HK-2 (cell line): ENCODE data around the gene ADAMTS3.
"Not testable (repeated sequence)": the region's sequence is repeated elsewhere in the genome, so short reads cannot be mapped to it uniquely, and the experiment has no call there.

Experiments
- DNase-seq: peaks from one replicate; pipeline ENCODE4 v3.0.0-alpha.2; 2018; ENCODE audit not compliant: unreplicated experiment

The ADAMTS3 gene

DNA sequence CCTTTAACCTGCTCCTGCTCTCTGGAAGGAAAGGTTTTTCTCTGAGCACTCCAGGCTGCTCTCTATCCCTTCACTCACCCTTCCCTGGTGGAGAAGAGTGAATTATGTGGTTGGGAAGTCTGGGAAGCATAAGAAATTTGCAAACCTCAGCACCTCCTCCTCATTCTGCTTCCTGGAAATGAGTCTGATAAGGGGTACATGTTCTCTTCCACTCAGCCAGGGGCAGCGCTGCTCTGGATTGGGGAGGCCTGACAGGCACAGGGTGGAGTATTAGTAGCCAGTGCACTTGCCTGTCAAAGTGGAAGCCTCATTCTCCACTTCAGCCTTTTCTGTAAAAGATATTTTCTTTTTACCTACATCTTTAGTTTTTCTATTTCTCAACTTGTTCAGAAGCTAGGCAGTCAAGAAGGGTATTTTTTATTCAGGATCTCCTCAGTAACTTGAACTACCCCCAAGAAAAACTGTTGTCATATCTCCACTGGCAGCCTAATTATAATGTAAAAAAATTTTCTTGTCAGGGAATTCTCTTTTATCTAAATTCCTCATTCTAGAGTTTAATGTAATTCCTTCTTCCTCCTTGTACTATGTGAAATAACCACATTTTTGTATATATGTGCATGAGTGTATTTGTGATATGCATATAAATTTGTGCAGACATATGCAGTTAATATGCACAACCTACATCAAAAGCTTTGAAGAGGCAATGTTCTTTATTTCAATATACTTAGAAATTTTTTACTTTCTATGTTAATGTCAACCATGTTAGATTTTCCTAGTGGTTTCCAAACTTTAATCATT, 15.3 kb downstream of the ADAMTS3 start:
- DNase-seq: no peak

DNA sequence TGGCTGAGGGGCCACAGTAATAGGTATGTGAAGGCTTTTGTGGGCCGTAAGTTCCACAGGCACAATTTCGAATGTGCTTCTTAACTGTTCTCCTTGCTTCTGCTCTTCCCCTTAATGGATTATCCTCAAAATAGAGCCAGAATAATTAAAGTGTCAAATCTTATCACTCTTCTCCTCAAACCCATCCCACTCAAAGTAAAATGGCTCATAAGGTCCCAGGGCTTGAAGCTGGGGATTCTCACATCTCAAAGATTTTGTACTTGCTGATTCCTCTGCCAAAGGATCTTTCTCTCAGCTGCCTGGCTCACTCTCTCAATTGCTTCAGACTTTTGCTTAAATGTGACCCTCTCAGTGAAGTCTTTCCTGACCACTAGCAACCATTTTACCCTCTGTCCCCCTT, 16.6 kb downstream of the ADAMTS3 start:
- DNase-seq: no peak

DNA sequence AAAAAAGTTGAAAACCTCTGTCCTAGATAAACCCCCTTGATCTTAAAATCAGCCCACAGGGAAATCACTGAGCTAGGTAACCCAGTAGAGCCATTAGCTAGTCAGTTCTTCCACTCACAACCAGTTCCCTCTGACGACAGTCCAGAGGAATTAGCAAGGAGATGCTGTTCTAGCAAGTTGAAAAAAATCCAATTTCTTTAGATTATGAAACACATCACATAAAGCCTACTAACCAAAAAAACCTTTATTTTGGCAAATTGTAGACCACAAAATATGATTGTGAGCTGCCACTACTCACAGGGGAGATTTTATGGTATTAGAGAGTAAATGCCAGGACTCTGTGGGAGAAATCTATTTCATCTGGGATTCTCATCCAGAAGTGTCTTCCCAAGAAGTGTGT, 22.6 kb downstream of the ADAMTS3 start:
- DNase-seq: no peak

DNA sequence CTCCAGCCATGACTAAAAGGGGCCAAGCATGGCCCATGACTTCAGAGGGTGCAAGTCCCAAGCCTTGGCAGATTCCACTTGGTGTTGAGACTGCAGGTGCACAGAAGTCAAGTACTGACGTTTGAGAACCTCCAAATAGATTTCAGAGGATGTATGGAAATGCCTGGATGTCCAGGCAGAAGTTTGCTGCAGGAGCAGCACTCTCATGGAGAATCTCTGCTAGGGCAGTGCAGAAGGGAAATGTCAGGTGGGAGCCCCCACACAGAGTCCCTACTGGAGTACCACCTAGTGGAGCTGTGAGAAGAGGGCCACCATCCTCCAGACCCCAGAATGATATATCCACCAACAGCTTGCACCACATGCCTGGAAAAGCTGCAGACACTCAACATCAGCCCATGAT, 28.3 kb downstream of the ADAMTS3 start:
- not testable (repeated sequence) for DNase-seq

DNA sequence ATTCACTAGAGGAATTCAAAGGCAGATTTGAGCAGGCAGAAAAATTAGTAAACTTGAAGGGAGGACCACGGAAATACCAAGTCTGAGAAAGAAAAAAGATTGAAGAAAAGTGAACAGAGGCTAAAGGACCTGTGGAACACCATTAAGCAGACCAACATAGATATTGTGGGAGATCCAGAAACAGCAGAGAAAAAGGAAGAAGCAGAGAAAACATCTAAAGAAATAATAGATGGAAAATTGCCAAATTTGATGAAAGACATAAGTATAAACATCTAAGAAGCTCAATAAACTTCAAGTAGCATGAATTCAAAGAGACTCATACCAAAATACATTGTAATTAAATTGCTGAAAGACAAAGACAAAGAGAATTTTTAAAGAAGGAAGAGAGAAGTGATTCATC, 31.0 kb downstream of the ADAMTS3 start:
- DNase-seq: no peak

DNA sequence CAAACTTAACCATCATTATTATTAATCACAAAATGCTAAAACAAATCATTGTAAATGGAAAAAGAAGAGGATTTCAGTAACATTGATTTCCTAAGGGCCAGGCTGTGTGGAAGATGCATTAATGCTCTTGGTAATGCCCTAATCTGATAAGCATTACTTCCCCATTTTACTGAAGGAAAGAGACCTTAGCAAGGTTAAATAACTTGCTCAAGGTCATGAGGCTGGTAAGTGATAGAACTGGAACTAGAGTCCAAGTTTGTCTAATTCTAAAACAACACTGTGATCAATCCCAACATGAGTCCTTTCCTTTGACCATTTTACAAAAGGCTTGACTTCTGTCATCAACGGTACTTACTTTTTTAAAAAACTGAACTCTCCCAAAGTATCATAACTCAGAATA, 32.6 kb downstream of the ADAMTS3 start:
- DNase-seq: no peak

DNA sequence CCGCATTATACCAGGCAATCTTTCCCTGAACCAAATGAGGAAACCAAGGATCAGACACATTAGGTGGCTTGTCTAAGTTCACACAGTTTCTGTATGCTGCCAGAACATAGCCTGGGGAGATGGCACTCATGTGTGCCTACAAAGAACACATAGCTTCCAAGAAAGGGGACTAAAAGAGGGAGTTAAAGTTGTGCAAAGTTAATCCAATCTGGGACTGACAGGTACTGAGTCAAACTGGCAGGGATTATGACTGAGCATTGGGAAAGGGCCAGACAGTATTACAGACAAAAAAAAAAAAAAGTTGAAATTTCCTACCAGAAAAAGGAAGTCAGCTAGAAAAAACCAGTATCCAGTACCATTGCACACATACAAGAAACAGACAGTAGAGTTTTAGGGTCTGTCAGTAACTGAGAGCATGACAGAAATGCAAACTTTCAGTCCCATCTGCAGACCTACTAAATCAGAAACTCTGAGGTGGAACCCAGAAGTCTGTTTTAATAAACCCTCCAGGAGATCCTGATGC, 37.2 kb downstream of the ADAMTS3 start:
- no peak for DNase-seq

DNA sequence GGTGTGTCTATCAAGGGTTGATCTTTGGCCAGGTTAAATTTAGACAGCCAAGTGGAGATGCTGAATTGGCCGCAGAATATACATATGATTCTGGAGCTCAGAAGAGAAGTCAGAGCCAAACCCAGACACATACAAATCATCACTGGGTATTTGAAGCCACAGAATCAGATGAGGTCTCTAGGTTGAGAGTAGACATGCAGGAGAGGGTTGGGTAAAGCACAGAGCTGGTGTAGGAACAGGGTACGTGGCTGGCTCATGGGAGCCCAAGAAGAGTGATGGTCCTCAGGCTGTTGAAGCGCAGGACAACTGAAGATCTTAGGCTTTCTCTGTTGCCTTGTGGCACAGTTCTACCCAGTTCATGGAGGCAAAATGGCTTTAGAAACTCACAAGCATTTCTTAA, 37.7 kb downstream of the ADAMTS3 start:
- no peak for DNase-seq

DNA sequence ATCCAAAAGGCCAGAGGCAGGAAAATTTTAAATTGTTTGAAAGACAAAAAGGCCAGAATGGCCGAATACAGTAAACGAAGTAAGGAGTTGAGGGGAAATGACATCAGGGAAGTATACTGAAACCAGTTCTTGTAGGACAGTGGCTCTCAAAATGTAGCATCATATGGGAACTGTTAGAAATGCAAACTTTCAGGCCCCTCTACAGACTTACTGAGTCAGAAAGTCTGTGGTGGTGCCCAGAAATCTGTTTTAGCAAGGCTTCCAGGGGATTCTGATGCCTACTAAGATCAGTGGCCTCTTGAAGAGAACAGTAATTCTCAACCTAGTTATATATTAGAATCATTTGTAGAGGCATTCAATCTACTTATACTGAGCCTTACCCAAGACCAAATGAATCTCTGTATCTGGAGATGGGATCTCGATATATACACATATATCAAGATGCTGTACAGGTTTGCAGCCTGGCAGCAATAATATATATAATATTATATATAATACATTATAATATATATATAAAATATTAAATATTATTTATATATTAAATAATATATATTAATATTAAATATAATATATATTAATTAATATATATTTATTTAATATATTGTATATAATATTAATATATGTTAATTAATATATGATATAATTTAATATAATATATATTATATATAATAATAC, 39.7 kb downstream of the ADAMTS3 start:
- DNase-seq: no peak

DNA sequence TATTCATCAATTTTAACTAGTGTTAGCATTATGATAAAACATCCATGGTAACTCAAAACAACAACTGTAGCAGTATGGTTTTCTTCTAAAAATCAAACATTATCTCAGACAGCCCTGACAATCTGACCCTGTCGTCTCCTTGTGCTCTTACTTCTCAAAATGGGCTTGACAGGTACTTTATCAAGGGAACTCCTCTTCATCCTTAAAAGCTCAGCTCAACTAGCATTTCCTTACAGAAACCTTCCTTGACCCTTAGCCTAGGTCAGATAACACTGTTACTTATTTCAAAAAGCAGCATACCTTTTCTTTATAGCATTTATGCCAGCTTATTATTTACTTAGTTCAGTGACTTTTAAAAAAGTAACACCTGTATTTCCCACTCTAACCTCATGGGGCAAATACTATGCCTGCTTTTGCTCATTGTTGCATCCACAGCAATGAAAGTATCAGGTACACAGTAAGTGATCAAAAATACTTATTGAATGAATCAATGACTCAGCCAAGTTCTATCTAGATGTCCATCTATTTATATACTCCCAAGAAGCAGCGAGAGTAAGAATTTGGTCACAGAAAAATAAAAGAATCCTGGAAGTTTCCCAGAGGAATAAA, 41.9 kb downstream of the ADAMTS3 start:
- DNase-seq: no peak

DNA sequence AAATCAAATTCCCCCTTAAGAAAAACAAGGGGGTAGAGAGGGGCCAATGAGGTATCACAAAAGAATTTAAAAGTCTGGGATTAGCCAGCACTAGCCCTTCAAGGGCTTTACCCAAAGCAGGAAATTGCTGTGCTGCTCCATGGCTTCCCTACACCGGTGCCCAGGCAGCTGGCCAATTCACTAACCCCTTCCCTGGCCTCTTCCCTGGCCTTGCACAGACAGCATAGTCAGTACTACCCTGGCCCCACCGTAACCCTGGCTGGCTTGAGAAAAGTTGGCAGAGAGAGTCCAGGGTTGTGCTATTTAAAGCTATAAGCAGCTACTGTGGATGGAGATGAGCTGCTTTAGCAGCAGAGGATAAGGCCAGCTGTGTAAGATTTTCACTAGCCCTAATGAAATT, 43.1 kb downstream of the ADAMTS3 start:
- DNase-seq: peak; percentile 37

DNA sequence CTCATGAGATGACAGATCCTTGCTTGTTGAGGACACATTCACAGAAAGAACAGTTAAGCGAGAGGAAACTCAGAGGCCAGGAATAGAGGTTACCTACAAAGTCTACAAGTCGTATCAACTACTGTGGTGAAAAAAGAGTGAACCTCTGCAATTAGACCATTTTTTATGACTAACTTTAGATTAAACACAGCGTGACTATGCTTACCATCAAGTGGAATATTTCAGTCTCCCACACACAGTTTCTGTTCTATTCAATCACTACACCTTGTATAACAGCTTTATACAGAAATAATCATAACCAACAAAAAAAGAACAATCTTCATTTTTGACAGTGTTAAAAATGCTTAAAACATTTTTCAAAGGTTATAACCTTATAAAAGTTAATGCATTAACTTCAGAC, 46.6 kb downstream of the ADAMTS3 start:
- no peak for DNase-seq

DNA sequence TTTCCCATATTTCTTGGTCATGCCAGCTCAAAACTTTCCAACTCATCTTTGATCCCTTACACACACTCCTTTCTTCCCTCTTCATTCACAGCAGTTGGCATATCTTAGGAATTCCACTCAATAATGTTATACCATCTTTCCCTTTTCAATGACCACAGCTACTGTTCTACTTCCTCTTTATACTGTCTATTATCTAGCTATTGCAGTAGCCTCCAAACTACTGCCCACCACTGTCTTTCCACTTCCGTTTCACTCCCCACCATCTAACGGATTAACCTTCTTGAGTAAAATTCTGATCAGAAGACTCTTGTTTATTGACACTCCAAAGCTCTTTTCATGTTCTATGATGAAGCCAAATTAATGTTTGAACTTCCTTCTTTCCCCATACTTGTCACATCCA, 55.8 kb downstream of the ADAMTS3 start:
- DNase-seq: no peak

DNA sequence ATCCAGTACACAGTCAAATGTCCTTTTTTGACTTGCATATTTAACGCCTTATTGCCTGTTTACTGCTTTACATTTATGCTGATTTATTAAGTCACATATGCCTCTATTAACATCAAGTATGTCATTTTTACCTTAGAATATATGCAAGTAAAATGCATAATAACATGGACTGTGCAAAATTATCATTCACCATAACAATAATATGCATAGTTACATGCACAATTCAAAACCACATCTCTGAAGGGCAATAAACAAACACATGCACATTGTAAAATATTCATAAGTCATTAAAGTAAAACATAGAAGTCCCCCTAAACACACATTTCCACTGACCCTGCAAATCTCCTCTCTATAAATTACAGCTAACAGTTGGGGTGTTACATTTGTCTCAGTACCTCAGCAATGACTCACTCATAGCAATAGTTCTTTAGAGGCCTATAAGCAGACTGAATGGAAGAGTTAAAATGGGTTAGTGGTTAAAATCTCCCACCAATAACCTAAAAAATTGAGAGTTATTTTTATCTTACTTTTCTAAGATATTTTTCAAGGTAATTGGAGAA, 61.1 kb downstream of the ADAMTS3 start:
- DNase-seq: no peak

DNA sequence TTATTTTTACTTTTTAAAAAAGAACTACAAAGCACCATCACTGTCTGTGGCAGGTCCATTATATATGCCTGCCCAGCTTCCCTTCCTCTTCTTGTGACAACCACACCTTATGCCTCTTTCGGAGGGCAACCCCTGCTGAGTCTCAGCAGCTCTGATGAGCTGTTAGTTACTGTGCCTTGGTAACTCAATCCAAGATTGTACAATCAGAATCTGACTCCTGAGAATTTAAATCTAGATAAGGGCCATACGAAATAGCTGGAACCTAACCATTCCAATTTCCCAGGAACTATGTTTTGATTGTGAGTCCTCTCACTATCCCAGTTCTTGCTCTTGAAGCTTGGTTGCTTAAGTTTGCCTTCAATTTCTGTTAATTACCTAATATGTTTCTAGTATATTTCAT, 61.9 kb downstream of the ADAMTS3 start:
- DNase-seq: no peak

DNA sequence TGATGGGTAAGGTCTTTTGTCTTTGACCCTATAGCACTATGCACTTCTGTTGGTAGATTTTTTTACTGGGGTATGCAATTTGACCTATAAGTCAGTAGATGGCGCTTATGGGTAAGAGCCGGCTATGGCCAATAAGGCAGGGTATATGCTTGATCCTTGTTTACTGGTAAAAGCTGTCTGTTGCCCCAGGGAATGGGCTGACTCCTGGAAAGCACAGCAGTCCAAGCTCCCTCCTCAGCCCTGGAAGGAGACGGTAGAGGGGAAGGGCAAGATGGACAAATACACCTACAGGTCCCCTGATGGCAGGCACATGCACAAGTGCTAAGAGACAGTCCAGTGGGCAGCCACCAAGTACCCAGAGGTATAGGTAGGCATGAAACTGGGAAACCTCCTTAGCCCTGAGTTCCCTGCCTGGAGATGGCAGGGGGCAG, 63.7 kb downstream of the ADAMTS3 start:
- DNase-seq: peak; percentile 30

DNA sequence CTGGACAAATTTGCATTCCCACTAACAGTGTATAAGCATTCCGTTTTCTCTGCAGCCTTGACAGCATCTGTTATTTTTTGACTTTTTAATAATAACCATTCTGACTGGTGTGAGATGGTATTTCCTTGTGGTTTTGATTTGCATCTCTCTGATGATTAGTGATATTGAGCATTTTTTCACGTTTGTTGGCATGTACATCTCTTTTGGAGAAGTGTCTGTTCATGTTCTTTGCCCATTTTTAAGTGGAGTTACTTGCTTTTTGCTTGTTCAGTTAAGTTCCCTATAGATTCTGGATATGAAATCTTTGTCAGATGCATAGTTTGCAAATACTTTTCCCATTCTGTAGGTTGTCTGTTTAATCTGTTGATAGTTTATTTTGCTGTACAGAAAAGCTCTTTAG, 68.8 kb downstream of the ADAMTS3 start:
- no peak for DNase-seq

DNA sequence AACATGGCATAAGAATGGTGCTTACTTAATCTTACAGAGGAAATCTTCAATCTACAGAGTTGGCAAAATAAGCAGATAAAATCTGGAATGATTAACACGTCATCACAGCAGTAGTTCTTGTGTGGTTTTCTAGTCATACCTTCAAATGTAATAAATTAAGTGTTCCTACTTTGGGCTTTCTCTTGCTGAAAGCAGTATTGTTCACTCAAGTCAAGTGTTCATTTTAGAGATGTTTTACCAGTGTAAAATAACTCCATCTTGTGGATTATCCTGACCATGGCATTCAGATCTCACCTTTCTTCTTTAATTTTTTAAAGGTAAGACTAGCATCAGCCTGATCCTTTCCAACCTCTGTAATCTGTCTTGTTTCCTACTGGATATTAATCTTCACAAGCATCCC, 72.9 kb downstream of the ADAMTS3 start:
- DNase-seq: no peak

DNA sequence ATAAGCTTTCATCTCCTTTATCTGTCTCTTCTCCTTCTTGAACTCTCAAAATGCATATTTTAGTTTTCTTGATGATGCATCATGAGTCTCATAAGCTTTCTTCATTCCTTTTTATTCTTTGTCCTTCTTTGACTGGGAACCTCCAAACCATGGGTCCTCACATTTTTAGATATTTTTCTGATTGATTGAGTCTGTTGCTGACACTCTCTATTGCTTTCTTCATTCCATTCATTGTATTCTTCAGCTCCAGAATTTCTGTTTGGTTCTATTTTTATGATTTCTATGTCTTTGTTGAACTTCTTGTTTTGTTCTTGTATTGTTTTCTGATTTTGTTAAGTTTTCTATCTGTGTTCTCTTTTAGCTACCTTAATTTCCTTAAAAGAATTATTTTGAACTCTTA, 74.9 kb downstream of the ADAMTS3 start:
- DNase-seq: no peak

DNA sequence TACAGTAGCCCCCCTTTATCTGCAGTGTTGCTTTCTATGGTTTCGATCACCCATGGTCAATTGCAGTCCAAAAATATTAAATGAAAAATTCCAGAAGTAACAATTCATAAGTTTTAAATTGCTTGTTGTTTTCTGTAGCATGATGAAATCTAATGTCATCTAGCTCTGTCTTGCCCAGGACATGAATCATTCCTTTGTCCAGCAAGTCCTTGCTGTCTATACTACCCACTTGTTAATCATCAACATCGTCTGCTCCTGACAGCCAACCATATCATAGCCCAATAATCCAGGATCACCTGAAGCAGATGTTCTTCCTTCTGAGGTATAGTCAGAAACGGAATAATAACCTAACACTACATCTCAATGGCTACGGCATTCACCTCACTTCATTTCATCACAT, 79.8 kb downstream of the ADAMTS3 start:
- DNase-seq: no peak

DNA sequence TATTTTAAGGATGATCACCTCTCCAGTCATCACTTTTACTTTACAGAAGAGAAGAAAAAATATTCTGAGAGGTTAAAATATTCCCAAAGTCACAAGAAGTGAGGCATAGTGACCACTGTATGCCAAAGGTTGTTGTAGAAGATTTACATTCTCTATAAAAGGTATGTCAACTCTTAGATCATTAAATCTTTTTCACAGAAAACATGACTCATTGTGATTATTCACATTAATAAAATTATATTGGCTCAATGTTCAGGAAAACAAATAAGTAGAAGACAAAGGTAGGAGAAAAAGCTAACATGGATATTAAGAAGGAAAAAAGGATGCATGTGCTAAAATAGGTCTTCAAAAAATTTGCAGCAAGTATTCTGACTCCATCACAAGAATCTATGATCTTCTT, 82.0 kb downstream of the ADAMTS3 start:
- DNase-seq: no peak

DNA sequence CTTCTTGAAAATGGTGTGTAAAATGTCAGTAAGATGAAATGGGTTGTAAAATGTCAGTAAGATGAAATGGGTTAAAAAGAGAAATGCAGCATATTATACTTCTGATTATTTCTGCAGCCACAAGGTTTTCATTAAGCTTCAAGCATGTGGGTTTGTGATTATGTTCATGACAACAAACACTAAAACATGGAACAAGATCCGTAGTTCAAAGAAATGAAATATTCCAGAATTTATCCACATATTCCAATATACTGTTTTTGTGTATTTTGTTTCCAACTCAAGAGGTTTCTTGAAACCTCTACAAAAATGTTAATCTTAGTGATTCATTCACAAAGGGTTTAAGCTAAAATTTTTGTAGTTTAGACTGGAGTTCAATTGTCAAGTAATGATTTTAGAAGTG, 84.0 kb downstream of the ADAMTS3 start:
- DNase-seq: no peak
